Kidney (tissue), 14 donors: ENCODE measurements around the gene RAVER2. TPM values are rescaled to one million over a fixed set of nuclear protein-coding genes. Genes with fewer than 3 reads are reported as not detected.

Experiments
- DNase-seq, 5 donors: peaks; one replicate each; pipeline ENCODE4 v3.0.0-alpha.2; 2013 to 2020
- FAIRE-seq: peaks from 2 replicates; lab custom pipeline; 2012; peaks lifted over from hg19 to GRCh38; lab: Jason Lieb, UNC
- H3K27ac ChIP-seq, 2 donors: one replicate each; pipeline ENCODE4 v1.7.0; 2013; ENCODE audit warnings: low read depth in 2 of 2, low read length in 2 of 2, inconsistent platforms in 1 of 2
- H3K27me3 ChIP-seq: one replicate; pipeline ENCODE4 v1.7.1; 2013; ENCODE audit warnings: low read length, inconsistent platforms; ENCODE audit not compliant: control insufficient read depth, insufficient read depth
- H3K36me3 ChIP-seq, 3 donors: one replicate each; pipeline versions ENCODE4 v1.7.0 to v1.7.1; 2013; ENCODE audit warnings: low read length in 3 of 3, control low read depth in 1 of 3, inconsistent platforms in 1 of 3; ENCODE audit not compliant: insufficient read depth in 3 of 3, control insufficient read depth in 2 of 3
- H3K4me1 ChIP-seq, 3 donors: one replicate each; pipeline versions ENCODE4 v1.7.0 to v1.7.1; 2013; ENCODE audit warnings: low read length in 3 of 3, inconsistent platforms in 1 of 3, low read depth in 1 of 3; ENCODE audit not compliant: control insufficient read depth in 2 of 3, insufficient read depth in 2 of 3
- H3K4me3 ChIP-seq, 3 donors: one replicate each; pipeline versions ENCODE4 v1.7.0 to v1.8.1; 2013; ENCODE audit warnings: low read length in 3 of 3, control low read depth in 1 of 3, inconsistent platforms in 1 of 3
- H3K9ac ChIP-seq, 3 donors: one replicate each; pipeline versions ENCODE4 v1.7.0 to v1.7.1; 2013; ENCODE audit warnings: low read length in 3 of 3, control low read depth in 1 of 3, inconsistent platforms in 1 of 3
- H3K9me3 ChIP-seq, 3 donors: one replicate each; pipeline versions ENCODE4 v1.7.0 to v1.7.1; 2013; ENCODE audit warnings: low read length in 3 of 3, control low read depth in 1 of 3, inconsistent platforms in 1 of 3; ENCODE audit not compliant: control insufficient read depth in 2 of 3, insufficient read depth in 1 of 3
- intact Hi-C: fragments of 100-400 bp; cut with DNase I; formaldehyde crosslinking; loops from one replicate; pipeline ENCODE4 v1.11.1; 2022
- polyA plus RNA-seq: library from polyadenylated mRNA; stranded (reverse); fragments of 350-450 nt; fragmentation: Illumina TruSeq; extraction: RNeasy Lipid Tissue Mini Kit (QIAGEN cat#74804); gene quantifications from one replicate; pipeline ENCODE4 v1.2.3, GENCODE V29; 2014; ENCODE audit warnings: low read depth, low replicate concordance; ENCODE audit not compliant: insufficient read depth
- total RNA-seq: library from RNA; stranded (reverse); fragmentation: NEBNext Ultra II Directional; extraction: Animal tissue kit (Norgen Biotek cat#: 25700); gene quantifications from one replicate; pipeline ENCODE4 v1.2.1, GENCODE V29; 2021
- TF ChIP-seq, protein P1 (sequence below): IDR thresholded peaks from 3 replicates; pipeline ENCODE4 v1.5.1; 2012; ENCODE audit warnings: mild to moderate bottlenecking, moderate library complexity, borderline replicate concordance; ENCODE audit not compliant: insufficient read depth; ENCODE audit errors: extremely low read depth
- donor health status: control.
- donor health status: control.
- donor health status: control.
- donor health status: control.
- donor health status: control.
- donor health status: DM: yes; HTN: yes; CAD: no.
- donor health status: Normal renal cell carcinoma (clear cell type).

The RAVER2 gene
- total and polyA plus RNA-seq, 2 donors from 2014 or later, result 7.7 to 9.4 TPM

- Histone ChIP-seq H3K36me3 (peaks cover 4 to 34% (median 32%) of the 10 kb centered on the region in 3 donors), H3K9me3 (no peaks in the 10 kb centered on the region), H3K4me1 (no peaks in the 10 kb centered on the region), H3K9ac (no peak overlapping the region), H3K27me3 (no peaks in the 10 kb centered on the region), H3K4me3 (no peak overlapping the region), H3K27ac (no peak overlapping the region)
- no peak for FAIRE-seq
- TF ChIP-seq, protein P1, sequence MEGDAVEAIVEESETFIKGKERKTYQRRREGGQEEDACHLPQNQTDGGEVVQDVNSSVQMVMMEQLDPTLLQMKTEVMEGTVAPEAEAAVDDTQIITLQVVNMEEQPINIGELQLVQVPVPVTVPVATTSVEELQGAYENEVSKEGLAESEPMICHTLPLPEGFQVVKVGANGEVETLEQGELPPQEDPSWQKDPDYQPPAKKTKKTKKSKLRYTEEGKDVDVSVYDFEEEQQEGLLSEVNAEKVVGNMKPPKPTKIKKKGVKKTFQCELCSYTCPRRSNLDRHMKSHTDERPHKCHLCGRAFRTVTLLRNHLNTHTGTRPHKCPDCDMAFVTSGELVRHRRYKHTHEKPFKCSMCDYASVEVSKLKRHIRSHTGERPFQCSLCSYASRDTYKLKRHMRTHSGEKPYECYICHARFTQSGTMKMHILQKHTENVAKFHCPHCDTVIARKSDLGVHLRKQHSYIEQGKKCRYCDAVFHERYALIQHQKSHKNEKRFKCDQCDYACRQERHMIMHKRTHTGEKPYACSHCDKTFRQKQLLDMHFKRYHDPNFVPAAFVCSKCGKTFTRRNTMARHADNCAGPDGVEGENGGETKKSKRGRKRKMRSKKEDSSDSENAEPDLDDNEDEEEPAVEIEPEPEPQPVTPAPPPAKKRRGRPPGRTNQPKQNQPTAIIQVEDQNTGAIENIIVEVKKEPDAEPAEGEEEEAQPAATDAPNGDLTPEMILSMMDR, result no peak
- intact Hi-C loops, result no loop called here
- no peak for DNase-seq
Measured at GRCh38 chr1:64848803-64849202, 103.9 kb downstream of the RAVER2 start.

- Histone ChIP-seq H3K9me3 (no peaks in the 10 kb centered on the region), H3K4me1 (no peaks in the 10 kb centered on the region), H3K36me3 (peaks cover 4 to 36% (median 31%) of the 10 kb centered on the region in 3 donors), H3K9ac (no peak overlapping the region), H3K4me3 (no peak overlapping the region), H3K27ac (no peak overlapping the region), H3K27me3 (no peaks in the 10 kb centered on the region)
- TF ChIP-seq, protein P1, result no peak
- intact Hi-C loops, result no loop called here
- DNase-seq (no peak), FAIRE-seq (no peak)
Measured at GRCh38 chr1:64849942-64850341, 105.1 kb downstream of the RAVER2 start.

- Histone ChIP-seq H3K36me3 (peaks cover 4 to 41% (median 32%) of the 10 kb centered on the region in 3 donors), H3K4me3 (no peak overlapping the region), H3K9me3 (no peaks in the 10 kb centered on the region), H3K27me3 (no peaks in the 10 kb centered on the region), H3K9ac (no peak overlapping the region), H3K27ac (no peak overlapping the region), H3K4me1 (no peaks in the 10 kb centered on the region)
- TF ChIP-seq, protein P1, result no peak
- intact Hi-C loops, result no loop called here
- FAIRE-seq, result no peak
- no peak for DNase-seq
Measured at GRCh38 chr1:64850846-64851245, 106.0 kb downstream of the RAVER2 start.

DNA sequence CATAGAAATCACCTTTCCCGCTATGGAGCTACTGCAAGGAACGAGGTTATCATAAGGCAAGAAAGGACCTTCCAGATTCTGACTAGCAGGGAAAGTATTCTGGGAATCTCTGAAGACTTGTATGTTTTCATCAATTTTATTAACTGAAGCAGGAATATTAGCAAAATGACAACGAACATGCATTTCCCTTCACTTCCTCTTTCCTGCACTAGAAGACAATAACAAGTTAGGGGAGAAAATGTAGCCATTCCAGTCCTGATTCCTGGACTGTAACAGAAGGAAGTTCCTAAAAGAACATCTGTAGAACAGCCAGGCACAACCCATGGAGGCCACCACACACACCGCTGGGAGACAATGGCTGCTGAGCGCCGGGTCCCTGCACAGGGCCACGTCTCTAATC is 106.8 kb downstream of the RAVER2 start:
- Histone ChIP-seq H3K4me1 (no peaks in the 10 kb centered on the region), H3K27me3 (no peaks in the 10 kb centered on the region), H3K27ac (no peak overlapping the region), H3K9ac (no peak overlapping the region), H3K36me3 (peaks cover 4 to 46% (median 30%) of the 10 kb centered on the region in 3 donors), H3K4me3 (no peak overlapping the region), H3K9me3 (no peaks in the 10 kb centered on the region)
- no peak for DNase-seq
- FAIRE-seq, result no peak
- TF ChIP-seq, protein P1, result no peak
- intact Hi-C loops, result no loop called here
